Activated CD8-positive, alpha-beta T cell treated with anti-CD3 and anti-CD28 coated beads, Interleukin-2, amount 10 ng/mL, durations not matched to agents 7 days and 5 days (primary cell): ENCODE measurements around the gene PCYT2. TPM values are rescaled to one million over a fixed set of nuclear protein-coding genes. Genes with fewer than 3 reads are reported as not detected.
A peak's percentile ranks its signal among the peaks of the same experiment; 100 is the strongest.

Experiments used
- ATAC-seq: fragments of 150-1000 bp; cut with Tn5 transposase; one replicate; pipeline ENCODE4 v1.10.0; 2021; ENCODE audit warnings: moderate library complexity
- CTCF ChIA-PET: fragments of 350-600 bp; sonication (Branson Sonifier 250); formaldehyde crosslinking; loops from one replicate; lab custom pipeline; 2021; ENCODE audit warnings: antibody characterized with exemption; lab: Charles Lee
- POLR2A ChIA-PET: fragments of 350-600 bp; sonication (Branson Sonifier 250); formaldehyde crosslinking; loops from one replicate; lab custom pipeline; 2021; ENCODE audit warnings: antibody characterized with exemption; lab: Charles Lee
- DNase-seq: peaks from one replicate; pipeline ENCODE4 v3.0.0-alpha.2; 2020
- H3K27ac Mint-ChIP-seq: one replicate; pipeline ENCODE4 v1.8.0; 2021; ENCODE audit warnings: mild to moderate bottlenecking, mixed read lengths
- H3K27me3 Mint-ChIP-seq: one replicate; pipeline ENCODE4 v1.8.0; 2021; ENCODE audit warnings: low read depth, mixed read lengths
- H3K36me3 Mint-ChIP-seq: one replicate; pipeline ENCODE4 v1.8.0; 2021; ENCODE audit warnings: low read depth, mixed read lengths
- H3K4me1 Mint-ChIP-seq: one replicate; pipeline ENCODE4 v1.8.0; 2021; ENCODE audit warnings: low read depth, mixed read lengths
- H3K4me3 Mint-ChIP-seq: one replicate; pipeline ENCODE4 v1.8.0; 2021; ENCODE audit warnings: mild to moderate bottlenecking, mixed read lengths
- H3K9me3 Mint-ChIP-seq: one replicate; pipeline ENCODE4 v1.8.0; 2022; ENCODE audit warnings: mixed read lengths; ENCODE audit not compliant: insufficient read depth
- total RNA-seq, 2 experiments: library from RNA; stranded (reverse); gene quantifications; one replicate each; pipeline ENCODE4 v1.2.3, GENCODE V29; 2021

Gene PCYT2
- total RNA-seq, 2 experiments from 2014 or later: 48.6 to 50.4 TPM

- no peaks in the 10 kb centered on the region for H3K27me3 Mint-ChIP-seq
- no peak for ATAC-seq
- H3K4me1 Mint-ChIP-seq: peaks cover 28% of the 10 kb centered on the region
- H3K9me3 Mint-ChIP-seq: no peaks in the 10 kb centered on the region
- H3K27ac Mint-ChIP-seq: no peak overlapping the region
- ChIA-PET POLR2A (no interaction called here), CTCF (interaction anchor here (0.7 to 1.8 kb wide), 4 partner anchors 29 to 98 kb away, joined by 3 to 5 read pairs (median 3); no protein-coding TSS in a partner anchor)
- no peak overlapping the region for H3K4me3 Mint-ChIP-seq
- DNase-seq: no peak
- H3K36me3 Mint-ChIP-seq: no peaks in the 10 kb centered on the region
Measured at GRCh38 chr17:81930142-81931125, 19.2 kb upstream of the PCYT2 start.

GRCh38 chr17:81929253-81930141 lies 18.3 kb upstream of the PCYT2 start:
- POLR2A ChIA-PET: interaction anchor here (0.6 to 0.7 kb wide), 2 partner anchors 13 to 134 kb away, joined by 3 to 5 read pairs; no protein-coding TSS in a partner anchor

GRCh38 chr17:81928544-81929252 lies 17.5 kb upstream of the PCYT2 start:
- H3K36me3 Mint-ChIP-seq: no peaks in the 10 kb centered on the region
- DNase-seq (no peak), ATAC-seq (no peak)
- ChIA-PET POLR2A (interaction anchor here (0.7 to 3.0 kb wide), 2 partner anchors 12 to 14 kb away, joined by 3 to 19 read pairs; no protein-coding TSS in a partner anchor), CTCF (interaction anchor here (0.9 to 2.9 kb wide), 9 partner anchors 8 to 93 kb away, joined by 3 to 13 read pairs (median 5); partner anchors contain the start of genes ARHGDIA and PYCR1)
- H3K4me3 Mint-ChIP-seq: peak overlapping the region; percentile 54
- peaks cover 30% of the 10 kb centered on the region for H3K4me1 Mint-ChIP-seq
- no peaks in the 10 kb centered on the region for H3K9me3 Mint-ChIP-seq
- no peak overlapping the region for H3K27ac Mint-ChIP-seq
- H3K27me3 Mint-ChIP-seq: no peaks in the 10 kb centered on the region

More at GRCh38 chr17:81929253-81930141, 18.3 kb upstream of the PCYT2 start:
- no peak overlapping the region for H3K27ac Mint-ChIP-seq
- ATAC-seq (no peak), DNase-seq (no peak)
- H3K36me3 Mint-ChIP-seq: no peaks in the 10 kb centered on the region
- H3K4me1 Mint-ChIP-seq: peaks cover 28% of the 10 kb centered on the region
- H3K4me3 Mint-ChIP-seq: no peak overlapping the region
- H3K9me3 Mint-ChIP-seq: no peaks in the 10 kb centered on the region
- CTCF ChIA-PET: interaction anchor here (0.9 to 2.5 kb wide), 5 partner anchors 30 to 60 kb away, joined by 3 to 10 read pairs (median 3); no protein-coding TSS in a partner anchor
- H3K27me3 Mint-ChIP-seq: no peaks in the 10 kb centered on the region

GRCh38 chr17:81927653-81928543 lies 16.7 kb upstream of the PCYT2 start, which contains the start of gene MAFG:
Gene MAFG, minus strand, starts transcription at chr17:81927735. Its CDS starts 4,550 bp downstream, at chr17:81923185.
- Mint-ChIP-seq H3K9me3 (no peaks in the 10 kb centered on the region), H3K27ac (peak within 1 kb of the TSS; percentile 86), H3K4me1 (peaks cover 27% of the 10 kb centered on the region), H3K27me3 (no peaks in the 10 kb centered on the region), H3K4me3 (peak within 1 kb of the TSS; percentile 85), H3K36me3 (no peaks in the 10 kb centered on the region)
- ATAC-seq: peak; percentile 76
- DNase-seq: peak; percentile 92
- ChIA-PET POLR2A (interaction anchor here (1.2 to 3.0 kb wide), 6 partner anchors 11 to 265 kb away, joined by 3 to 19 read pairs (median 4); partner anchors contain the start of gene MRPL12), CTCF (interaction anchor here (0.9 to 2.9 kb wide), 9 partner anchors 9 to 94 kb away, joined by 3 to 13 read pairs (median 5); partner anchors contain the start of genes ARHGDIA and PYCR1)

- H3K4me3 Mint-ChIP-seq: peak overlapping the region; percentile 46
- ATAC-seq: peak; percentile 10
- peaks cover 27% of the 10 kb centered on the region for H3K4me1 Mint-ChIP-seq
- no peak for DNase-seq
- H3K27ac Mint-ChIP-seq: peak overlapping the region; percentile 39
- no peaks in the 10 kb centered on the region for H3K27me3 Mint-ChIP-seq
- H3K36me3 Mint-ChIP-seq: no peaks in the 10 kb centered on the region
- POLR2A ChIA-PET: interaction anchor here (1.2 to 3.0 kb wide), 6 partner anchors 10 to 265 kb away, joined by 3 to 19 read pairs (median 4); partner anchors contain the start of gene MRPL12
- CTCF ChIA-PET: interaction anchor here (1.2 to 2.9 kb wide), 7 partner anchors 10 to 279 kb away, joined by 3 to 13 read pairs (median 5); partner anchors contain the start of gene ARHGDIA
- no peaks in the 10 kb centered on the region for H3K9me3 Mint-ChIP-seq
Measured at GRCh38 chr17:81927152-81927652, 16.0 kb upstream of the PCYT2 start.

- peak; percentile 13 for ATAC-seq
- Mint-ChIP-seq H3K27ac (peak overlapping the region; percentile 86), H3K9me3 (no peaks in the 10 kb centered on the region), H3K4me1 (peaks cover 27% of the 10 kb centered on the region), H3K27me3 (no peaks in the 10 kb centered on the region), H3K4me3 (peak overlapping the region; percentile 85), H3K36me3 (no peaks in the 10 kb centered on the region)
- CTCF ChIA-PET: interaction anchor here (1.0 to 2.9 kb wide), 6 partner anchors 33 to 279 kb away, joined by 3 to 13 read pairs (median 6); no protein-coding TSS in a partner anchor
- POLR2A ChIA-PET: interaction anchor here (0.8 to 3.0 kb wide), 6 partner anchors 10 to 223 kb away, joined by 3 to 19 read pairs (median 3); partner anchors contain the start of genes ASPSCR1 and MRPL12
- peak; percentile 65 for DNase-seq
Measured at GRCh38 chr17:81926451-81927151, 15.4 kb upstream of the PCYT2 start.

- Mint-ChIP-seq H3K27me3 (no peaks in the 10 kb centered on the region), H3K4me3 (peak overlapping the region; percentile 85), H3K36me3 (peaks cover 3% of the 10 kb centered on the region), H3K27ac (peak overlapping the region; percentile 86), H3K4me1 (peaks cover 26% of the 10 kb centered on the region), H3K9me3 (no peaks in the 10 kb centered on the region)
- DNase-seq: no peak
- peak; percentile 8 for ATAC-seq
- ChIA-PET CTCF (interaction anchor here (1.0 to 2.9 kb wide), 5 partner anchors 33 to 280 kb away, joined by 3 to 13 read pairs (median 5); no protein-coding TSS in a partner anchor), POLR2A (interaction anchor here (0.8 to 3.0 kb wide), 4 partner anchors 9 to 51 kb away, joined by 3 to 19 read pairs (median 5); partner anchors contain the start of gene ASPSCR1)
Measured at GRCh38 chr17:81925860-81926450, 14.8 kb upstream of the PCYT2 start.

GRCh38 chr17:81924557-81925532 lies 13.6 kb upstream of the PCYT2 start:
- DNase-seq (no peak), ATAC-seq (no peak)
- ChIA-PET POLR2A (interaction anchor here (0.8 to 1.0 kb wide), 3 partner anchors 33 to 221 kb away, joined by 3 to 5 read pairs (median 3); partner anchors contain the start of gene MRPL12), CTCF (interaction anchor here (1.7 kb wide), 1 partner anchor 55 kb away, joined by 8 read pairs; no protein-coding TSS in a partner anchor)
- peaks cover 3% of the 10 kb centered on the region for H3K36me3 Mint-ChIP-seq
- no peak overlapping the region for H3K27ac Mint-ChIP-seq
- peaks cover 26% of the 10 kb centered on the region for H3K4me1 Mint-ChIP-seq
- no peaks in the 10 kb centered on the region for H3K27me3 Mint-ChIP-seq
- H3K4me3 Mint-ChIP-seq: peak overlapping the region; percentile 85
- no peaks in the 10 kb centered on the region for H3K9me3 Mint-ChIP-seq
